Smooth muscle cell (in vitro differentiated cells): Measurements from ENCODE around the gene ERVH48-1. TPM values are rescaled to one million over a fixed set of nuclear protein-coding genes. Genes with fewer than 3 reads are reported as not detected.

Experiments used
- DNase-seq: peaks from one replicate; lab custom pipeline; 2025; ENCODE audit not compliant: unreplicated experiment; lab: John Stamatoyannopoulos, UW
- H2AFZ ChIP-seq: fragments of 200-600 bp; sonication (generic); 2 replicates; pipeline ENCODE4 v1.6.0; 2016; ENCODE audit warnings: antibody characterized with exemption, low read depth, mild to moderate bottlenecking
- H3F3A ChIP-seq: fragments of 200-600 bp; sonication (generic); 2 replicates; pipeline ENCODE4 v1.6.0; 2017; ENCODE audit warnings: antibody characterized with exemption, low read depth
- H3K27ac ChIP-seq: fragments of 200-600 bp; sonication (generic); 2 replicates; pipeline ENCODE4 v1.5.1; 2016; ENCODE audit warnings: low read depth, mild to moderate bottlenecking
- H3K27me3 ChIP-seq: fragments of 200-600 bp; sonication (generic); 2 replicates; pipeline ENCODE4 v1.6.1; 2016; ENCODE audit warnings: low read depth, mild to moderate bottlenecking
- H3K36me3 ChIP-seq: fragments of 200-600 bp; sonication (generic); 2 replicates; pipeline ENCODE4 v1.5.1; 2016; ENCODE audit warnings: low read depth
- H3K4me1 ChIP-seq: fragments of 200-600 bp; sonication (generic); 2 replicates; pipeline ENCODE4 v1.5.1; 2016; ENCODE audit warnings: low read depth
- H3K4me2 ChIP-seq: fragments of 200-600 bp; sonication (generic); 2 replicates; pipeline ENCODE4 v1.6.0; 2016; ENCODE audit warnings: mild to moderate bottlenecking
- H3K4me3 ChIP-seq: fragments of 200-600 bp; sonication (generic); 2 replicates; pipeline ENCODE4 v1.5.1; 2016; ENCODE audit warnings: mild to moderate bottlenecking
- H3K79me2 ChIP-seq: fragments of 200-600 bp; sonication (generic); 2 replicates; pipeline ENCODE4 v1.6.0; 2016; ENCODE audit warnings: low read depth, mild to moderate bottlenecking
- H3K9ac ChIP-seq: fragments of 200-600 bp; sonication (generic); 2 replicates; pipeline ENCODE4 v1.6.0; 2016; ENCODE audit warnings: low read depth
- H3K9me3 ChIP-seq: fragments of 200-600 bp; sonication (generic); replicated peaks from 2 replicates; pipeline ENCODE4 v1.5.1; 2016; ENCODE audit warnings: low read depth
- H4K20me1 ChIP-seq: fragments of 200-600 bp; sonication (generic); 2 replicates; pipeline ENCODE4 v1.6.0; 2016; ENCODE audit warnings: low read depth
- WGBS: methylation state at CpG from one replicate; pipeline ENCODE4 v1.1.7; 2016; ENCODE audit warnings: low lambda C conversion rate; 5-methylcytosine and 5-hydroxymethylcytosine counted together
- polyA plus RNA-seq: library from polyadenylated mRNA; unstranded; fragments of >200 nt; fragmentation: Nextera tagmentation; extraction: Ambion mirVana; gene quantifications from 2 replicates; pipeline ENCODE4 v1.2.1, GENCODE V29; 2016
- total RNA-seq: library from RNA; depleted of rRNA; stranded (reverse); fragments of >200 nt; gene quantifications from 2 replicates; pipeline ENCODE4 v1.2.3, GENCODE V29; 2014
- TF ChIP-seq, protein P1 (sequence below): fragments of 200-600 bp; sonication (generic); IDR thresholded peaks from 2 replicates; pipeline ENCODE4 v1.5.1; 2017; ENCODE audit warnings: borderline replicate concordance, mild to moderate bottlenecking, antibody characterized with exemption; ENCODE audit not compliant: insufficient read depth, poor library complexity, severe bottlenecking

Gene ERVH48-1
- total and polyA plus RNA-seq, 2 experiments from 2014 or later = 6.8 to 7.6 TPM

DNA sequence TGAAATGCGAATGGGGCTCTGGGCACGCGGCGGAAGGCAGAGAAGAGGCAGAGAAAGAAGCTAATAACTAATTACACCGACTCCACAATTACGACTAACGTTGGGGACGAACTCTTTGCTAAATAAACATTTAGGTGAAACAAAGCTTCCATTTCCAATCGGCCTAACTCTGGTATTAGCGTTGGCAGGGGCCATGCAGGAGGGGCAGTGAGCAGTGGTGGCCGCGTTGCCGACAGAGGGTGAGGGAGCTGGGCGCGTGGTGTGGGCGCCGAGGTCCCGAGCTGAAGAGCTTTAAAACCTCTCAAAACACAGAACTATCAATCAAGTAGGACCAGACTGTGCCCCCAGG is 32.9 kb downstream of the ERVH48-1 start:
- 22% methylated on average over 18 of the region's 18 CpGs for WGBS
- H3K4me2 ChIP-seq = peak overlapping the region; percentile 93
- DNase-seq = no peak

DNA sequence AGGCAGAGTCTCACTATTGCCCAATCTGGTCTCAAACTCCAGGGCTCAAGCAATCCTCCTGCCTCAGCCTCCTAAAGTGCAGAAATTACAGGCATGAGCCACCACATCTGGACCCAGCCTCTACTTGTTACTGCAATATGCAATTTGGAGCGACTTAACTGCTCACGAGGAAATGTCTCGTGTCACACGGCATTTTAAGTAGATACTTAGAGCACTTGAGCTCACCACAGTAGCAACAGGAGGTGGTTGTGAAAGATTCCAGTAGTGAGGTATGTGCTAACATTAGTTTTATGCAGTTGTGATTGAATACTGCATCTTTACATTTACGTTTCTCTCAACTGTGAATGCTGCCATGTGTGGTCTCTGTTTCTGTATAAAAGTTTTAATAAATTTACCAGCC is 38.1 kb downstream of the ERVH48-1 start:
- H2AFZ ChIP-seq = no peak overlapping the region
- H3K9me3 ChIP-seq = no peaks in the 10 kb centered on the region
- H3K36me3 ChIP-seq = no peaks in the 10 kb centered on the region
- TF ChIP-seq, protein P1, sequence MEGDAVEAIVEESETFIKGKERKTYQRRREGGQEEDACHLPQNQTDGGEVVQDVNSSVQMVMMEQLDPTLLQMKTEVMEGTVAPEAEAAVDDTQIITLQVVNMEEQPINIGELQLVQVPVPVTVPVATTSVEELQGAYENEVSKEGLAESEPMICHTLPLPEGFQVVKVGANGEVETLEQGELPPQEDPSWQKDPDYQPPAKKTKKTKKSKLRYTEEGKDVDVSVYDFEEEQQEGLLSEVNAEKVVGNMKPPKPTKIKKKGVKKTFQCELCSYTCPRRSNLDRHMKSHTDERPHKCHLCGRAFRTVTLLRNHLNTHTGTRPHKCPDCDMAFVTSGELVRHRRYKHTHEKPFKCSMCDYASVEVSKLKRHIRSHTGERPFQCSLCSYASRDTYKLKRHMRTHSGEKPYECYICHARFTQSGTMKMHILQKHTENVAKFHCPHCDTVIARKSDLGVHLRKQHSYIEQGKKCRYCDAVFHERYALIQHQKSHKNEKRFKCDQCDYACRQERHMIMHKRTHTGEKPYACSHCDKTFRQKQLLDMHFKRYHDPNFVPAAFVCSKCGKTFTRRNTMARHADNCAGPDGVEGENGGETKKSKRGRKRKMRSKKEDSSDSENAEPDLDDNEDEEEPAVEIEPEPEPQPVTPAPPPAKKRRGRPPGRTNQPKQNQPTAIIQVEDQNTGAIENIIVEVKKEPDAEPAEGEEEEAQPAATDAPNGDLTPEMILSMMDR = no peak
- no peak overlapping the region for H3K9ac ChIP-seq
- H3K79me2 ChIP-seq = no peaks in the 10 kb centered on the region
- no peak for DNase-seq
- no peaks in the 10 kb centered on the region for H3F3A ChIP-seq
- no peaks in the 10 kb centered on the region for H4K20me1 ChIP-seq
- H3K27me3 ChIP-seq = no peaks in the 10 kb centered on the region
- 98% methylated on average over 5 of the region's 5 CpGs for WGBS
- no peak overlapping the region for H3K27ac ChIP-seq
- no peaks in the 10 kb centered on the region for H3K4me1 ChIP-seq
- no peak overlapping the region for H3K4me2 ChIP-seq
- H3K4me3 ChIP-seq = no peak overlapping the region

More for the DNA sequence above, 32.9 kb downstream of the ERVH48-1 start:
- H3K27ac ChIP-seq = peak overlapping the region; percentile 99
- H3K9ac ChIP-seq = peak overlapping the region; percentile 97
- TF ChIP-seq, protein P1 = no peak
- peak overlapping the region; percentile 92 for H3K4me3 ChIP-seq
- no peaks in the 10 kb centered on the region for H3K36me3 ChIP-seq
- H3K79me2 ChIP-seq = peaks cover 29% of the 10 kb centered on the region
- peaks cover 18% of the 10 kb centered on the region for H4K20me1 ChIP-seq
- no peaks in the 10 kb centered on the region for H3K4me1 ChIP-seq
- no peaks in the 10 kb centered on the region for H3F3A ChIP-seq
- H2AFZ ChIP-seq = peak overlapping the region; percentile 77
- H3K9me3 ChIP-seq = no peaks in the 10 kb centered on the region
- no peaks in the 10 kb centered on the region for H3K27me3 ChIP-seq

DNA sequence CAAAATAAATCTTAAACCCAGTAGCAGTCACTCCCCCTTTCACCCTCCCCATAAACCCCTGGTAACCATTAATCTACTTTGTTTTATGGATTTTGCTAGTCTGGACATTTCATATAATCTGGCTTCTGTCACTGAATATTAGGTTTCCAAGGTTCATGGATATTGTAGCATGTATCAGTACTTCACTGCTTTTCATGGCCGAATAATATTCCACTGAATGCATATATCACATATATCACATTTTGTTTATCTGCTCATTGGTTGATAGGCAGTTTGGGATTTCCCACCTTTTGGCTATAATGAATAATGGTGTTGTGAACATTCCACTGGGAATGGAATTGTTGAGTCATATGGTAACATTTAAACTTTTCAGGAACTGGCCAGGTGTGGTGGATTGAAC is 41.5 kb downstream of the ERVH48-1 start:
- 100% methylated on average over 1 of the region's 1 CpG for WGBS

DNA sequence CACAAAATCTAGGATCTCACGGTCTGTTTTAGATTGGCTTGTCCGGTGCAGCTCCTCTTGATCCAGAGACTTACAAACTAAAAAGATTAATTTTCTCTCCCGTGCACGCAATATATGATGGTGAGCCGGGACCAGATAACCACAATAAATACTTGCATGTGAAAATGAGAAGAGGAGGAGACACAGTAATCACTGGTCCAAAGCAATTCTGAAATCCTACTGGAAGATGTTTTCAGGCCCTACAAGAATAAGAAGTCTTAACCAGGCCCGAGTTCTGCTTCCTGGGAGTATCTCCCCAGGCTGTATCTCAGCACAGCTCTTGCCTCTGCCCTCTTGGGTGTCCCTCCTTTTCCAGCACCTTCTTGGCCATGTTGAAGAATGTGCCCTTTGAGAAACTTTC is 45.1 kb downstream of the ERVH48-1 start:
- Histone ChIP-seq H3K27me3 (no peaks in the 10 kb centered on the region), H3K9me3 (no peaks in the 10 kb centered on the region), H4K20me1 (no peaks in the 10 kb centered on the region), H3K4me1 (peaks cover 10% of the 10 kb centered on the region), H2AFZ (no peak overlapping the region), H3K79me2 (peaks cover 26% of the 10 kb centered on the region), H3F3A (no peaks in the 10 kb centered on the region), H3K4me3 (peak overlapping the region; percentile 90), H3K4me2 (peak overlapping the region; percentile 95), H3K36me3 (peaks cover 3% of the 10 kb centered on the region), H3K27ac (peak overlapping the region; percentile 85), H3K9ac (peak overlapping the region; percentile 82)
- DNase-seq = no peak
- TF ChIP-seq, protein P1 = no peak
- WGBS = 96% methylated on average over 6 of the region's 6 CpGs

More for the DNA sequence above, 41.5 kb downstream of the ERVH48-1 start:
- Histone ChIP-seq H3K4me2 (no peak overlapping the region), H4K20me1 (no peaks in the 10 kb centered on the region), H3F3A (no peaks in the 10 kb centered on the region), H3K9me3 (no peaks in the 10 kb centered on the region), H3K36me3 (no peaks in the 10 kb centered on the region), H3K27ac (no peak overlapping the region), H3K4me3 (no peak overlapping the region), H3K4me1 (no peaks in the 10 kb centered on the region), H3K79me2 (peaks cover 9% of the 10 kb centered on the region), H3K27me3 (no peaks in the 10 kb centered on the region), H3K9ac (no peak overlapping the region), H2AFZ (no peak overlapping the region)
- no peak for DNase-seq
- TF ChIP-seq, protein P1 = no peak
